H1 (cell line): ENCODE results near the gene WEE2. TPM values are rescaled to one million over a fixed set of nuclear protein-coding genes. Genes with fewer than 3 reads are reported as not detected.

Source experiments
- CHD7 ChIP-seq: fragments of 300-600 bp; sonication (generic); IDR thresholded peaks from 2 replicates; pipeline ENCODE4 v1.7.1; 2012; ENCODE audit warnings: low read length, moderate library complexity, mild to moderate bottlenecking, inconsistent platforms; ENCODE audit not compliant: insufficient replicate concordance
- SIN3A ChIP-seq, 2 experiments: IDR thresholded peaks in 1 of 2; conservative IDR thresholded peaks in 1 of 2; 2 replicates each; pipeline ENCODE4 v1.6.1; 2011 to 2012; ENCODE audit warnings: low read length in 2 of 2, improper control_type of control experiment in 1 of 2, low read depth in 1 of 2, mild to moderate bottlenecking in 1 of 2
- SP1 ChIP-seq: IDR thresholded peaks from 2 replicates; pipeline ENCODE4 v1.6.1; 2011; ENCODE audit warnings: low read depth, low read length
- USF2 ChIP-seq: IDR thresholded peaks from 2 replicates; pipeline ENCODE4 v1.6.1; 2011; ENCODE audit warnings: low read length, improper control_type of control experiment
- polyA plus RNA-seq, 7 experiments: library from polyadenylated mRNA; depleted of rRNA in 3 of 7; stranded (reverse) in 5 of 7; unstranded in 2 of 7; fragments of >200 nt in 5 of 7; fragments of 200-250 nt in 2 of 7; gene quantifications; 1 replicate in 5 of 7; 2 replicates in 1 of 7; 4 replicates in 1 of 7; pipeline versions ENCODE4 v1.2.1 to v1.2.3, GENCODE V29; 2011 to 2013; ENCODE audit warnings: missing spikeins in 2 of 7, mixed read lengths in 2 of 7
- total RNA-seq: library from RNA; stranded (reverse); fragmentation: NEBNext Ultra II Directional; extraction: Animal tissue kit (Norgen Biotek cat#: 25700); gene quantifications from 2 replicates; pipeline ENCODE4 v1.2.1, GENCODE V29; 2021

WEE2 gene
- total and polyA plus RNA-seq, 2 of the 8 experiments (the other 6 are each of a cell fraction or from before 2014, with no cell fraction given) = 0.02 TPM; not detected in 1

- TF ChIP-seq SIN3A (conservative IDR thresholded peaks at IDR 0.05 in 1 of 2, IDR thresholded peaks at IDR 0.05 in 1 of 2; ENCODE audit: low read depth in 1 of 2, low read length in 2 of 2) (0 out of 4 replicates have a peak, but pooled peaks of 1 of the 2 experiments have one; percentile 1), USF2 (no peak), SP1 (no peak), CHD7 (no peak)
Observed at GRCh38 chr7:141702047-141702567, 6.0 kb upstream of the WEE2 start, which contains the start of gene DENND11 (continued).
